ENCODE data around the gene MOB3C.

The MOB3C gene

DNA sequence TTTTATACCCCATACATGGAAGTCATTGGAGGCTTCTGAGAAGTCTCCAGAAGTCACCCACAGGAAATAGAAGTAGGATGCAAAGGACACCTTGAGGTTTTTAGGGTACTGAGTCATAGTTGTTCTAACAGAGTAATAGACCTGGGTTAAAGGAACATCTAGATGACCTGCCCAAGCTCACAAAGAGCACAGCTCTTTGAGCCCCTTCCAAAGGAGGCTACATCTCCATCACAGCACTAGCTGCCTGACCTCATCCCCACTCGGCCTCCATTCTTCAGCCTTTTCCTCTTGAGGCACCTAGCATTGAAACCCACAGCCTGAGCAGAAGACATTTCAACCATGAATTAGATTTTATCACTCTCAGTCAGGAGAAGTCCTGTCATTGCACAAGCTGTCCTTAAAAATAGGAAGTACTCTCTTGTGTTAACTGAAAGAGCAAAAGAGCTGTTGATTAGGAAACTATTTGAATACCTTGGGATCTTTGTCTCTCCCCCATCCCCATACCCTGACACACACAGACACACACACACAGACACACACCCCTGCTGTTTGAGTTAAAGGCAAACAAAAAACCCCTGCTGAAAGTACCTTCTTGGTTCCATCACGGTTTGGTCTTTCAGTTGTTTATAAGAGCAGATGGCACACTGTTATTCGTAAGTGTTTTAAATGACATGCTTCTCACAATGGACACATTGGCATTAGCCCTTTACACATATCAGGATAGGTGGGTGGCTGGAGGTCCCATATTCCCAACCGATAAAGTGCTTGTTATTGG, 34.7 kb downstream of the MOB3C start:
- TF ChIP-seq, protein P1, sequence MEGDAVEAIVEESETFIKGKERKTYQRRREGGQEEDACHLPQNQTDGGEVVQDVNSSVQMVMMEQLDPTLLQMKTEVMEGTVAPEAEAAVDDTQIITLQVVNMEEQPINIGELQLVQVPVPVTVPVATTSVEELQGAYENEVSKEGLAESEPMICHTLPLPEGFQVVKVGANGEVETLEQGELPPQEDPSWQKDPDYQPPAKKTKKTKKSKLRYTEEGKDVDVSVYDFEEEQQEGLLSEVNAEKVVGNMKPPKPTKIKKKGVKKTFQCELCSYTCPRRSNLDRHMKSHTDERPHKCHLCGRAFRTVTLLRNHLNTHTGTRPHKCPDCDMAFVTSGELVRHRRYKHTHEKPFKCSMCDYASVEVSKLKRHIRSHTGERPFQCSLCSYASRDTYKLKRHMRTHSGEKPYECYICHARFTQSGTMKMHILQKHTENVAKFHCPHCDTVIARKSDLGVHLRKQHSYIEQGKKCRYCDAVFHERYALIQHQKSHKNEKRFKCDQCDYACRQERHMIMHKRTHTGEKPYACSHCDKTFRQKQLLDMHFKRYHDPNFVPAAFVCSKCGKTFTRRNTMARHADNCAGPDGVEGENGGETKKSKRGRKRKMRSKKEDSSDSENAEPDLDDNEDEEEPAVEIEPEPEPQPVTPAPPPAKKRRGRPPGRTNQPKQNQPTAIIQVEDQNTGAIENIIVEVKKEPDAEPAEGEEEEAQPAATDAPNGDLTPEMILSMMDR (IDR thresholded peaks at IDR 0.05; ENCODE audit: borderline replicate concordance, control extremely low read depth, extremely low read depth, insufficient read depth, missing control alignments), result no peak
- in situ Hi-C loops (cut with MboI; ENCODE audit: low sequenced_read_pairs, unreplicated experiment), result no loop called here
- DNase-seq (ENCODE audit: low spot score), result no peak

DNA sequence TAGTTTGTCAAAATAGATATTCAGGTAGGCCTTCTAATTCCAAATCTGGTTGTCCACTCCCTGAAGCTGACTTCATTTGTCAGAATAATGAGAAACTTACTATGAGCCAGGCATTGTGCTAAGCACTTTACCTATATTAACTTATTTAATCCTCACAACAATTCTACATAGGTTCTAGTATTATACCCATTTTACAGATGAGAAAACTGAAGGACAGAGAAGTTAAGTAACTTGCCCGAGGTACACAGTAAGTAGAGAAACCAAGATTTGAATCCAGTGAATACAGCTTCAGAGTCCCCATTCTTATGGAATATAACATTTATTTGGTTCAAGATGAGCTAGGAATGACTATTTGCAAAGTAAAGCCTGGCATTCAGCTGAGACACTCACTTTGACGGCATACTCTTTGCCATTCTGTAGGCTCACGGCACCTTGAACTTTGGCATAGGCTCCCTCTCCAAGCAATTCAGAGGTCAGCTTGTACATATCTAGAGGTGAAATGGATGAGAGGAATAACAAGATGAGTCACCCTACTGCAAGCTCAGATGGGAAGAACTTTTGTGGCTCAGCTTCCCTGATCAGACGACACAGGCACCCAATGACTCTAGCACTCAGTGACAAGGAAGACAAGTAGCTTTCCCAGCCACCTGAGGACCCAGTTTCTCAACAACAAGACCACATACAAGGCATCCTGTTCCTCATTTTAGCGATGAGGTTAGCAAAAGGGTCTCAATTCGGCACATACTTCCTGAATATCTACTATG, 36.3 kb downstream of the MOB3C start:
- in situ Hi-C loops (cut with MboI; ENCODE audit: low sequenced_read_pairs, unreplicated experiment), result no loop called here
- TF ChIP-seq, protein P1 (IDR thresholded peaks at IDR 0.05; ENCODE audit: borderline replicate concordance, control extremely low read depth, extremely low read depth, insufficient read depth, missing control alignments), result no peak
- DNase-seq (ENCODE audit: low spot score), result no peak

DNA sequence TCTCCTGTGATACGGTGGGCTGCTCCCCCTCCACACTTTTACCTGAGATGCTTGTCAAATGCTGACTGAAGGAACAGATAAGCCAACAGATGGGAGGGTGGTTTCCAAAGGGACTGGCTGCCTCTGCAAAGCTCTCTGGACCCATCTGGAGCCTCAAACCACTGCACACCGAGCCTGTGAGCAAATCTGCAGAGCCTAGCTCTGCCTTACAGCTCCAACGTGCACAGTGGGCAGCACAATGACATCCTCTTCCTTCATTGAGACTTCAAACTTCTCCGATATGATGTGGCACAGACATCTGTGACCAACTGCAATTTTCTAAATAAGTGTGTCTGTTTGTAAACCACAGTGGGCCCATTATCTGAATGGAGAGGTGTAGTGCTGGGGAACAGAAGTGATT, 38.9 kb downstream of the MOB3C start:
- no peak for DNase-seq (ENCODE audit: low spot score)
- in situ Hi-C loops (cut with MboI; ENCODE audit: low sequenced_read_pairs, unreplicated experiment), result no loop called here
- TF ChIP-seq, protein P1 (IDR thresholded peaks at IDR 0.05; ENCODE audit: borderline replicate concordance, control extremely low read depth, extremely low read depth, insufficient read depth, missing control alignments), result no peak

DNA sequence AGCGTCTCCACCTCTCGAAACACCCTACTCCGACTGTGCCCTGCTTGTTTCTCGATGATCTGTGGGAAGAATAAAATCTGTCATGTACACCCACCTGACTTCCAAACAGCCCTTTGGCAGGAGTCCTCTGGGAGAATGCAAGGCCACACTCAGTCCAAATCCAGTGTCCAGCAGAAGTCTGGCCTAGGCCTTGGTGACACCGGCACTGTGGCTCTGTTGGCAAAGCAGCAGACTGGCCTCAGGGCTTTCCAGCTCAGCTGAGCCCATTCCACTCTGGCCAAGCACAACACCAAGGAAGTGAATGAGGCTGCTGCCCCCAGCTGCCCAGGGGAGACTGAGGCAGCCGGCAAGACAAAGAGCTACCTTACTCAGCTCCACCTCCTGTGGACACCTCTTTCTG, 40.0 kb downstream of the MOB3C start:
- in situ Hi-C loops (cut with MboI; ENCODE audit: low sequenced_read_pairs, unreplicated experiment), result no loop called here
- DNase-seq (ENCODE audit: low spot score), result no peak
- TF ChIP-seq, protein P1 (IDR thresholded peaks at IDR 0.05; ENCODE audit: borderline replicate concordance, control extremely low read depth, extremely low read depth, insufficient read depth, missing control alignments), result no peak

DNA sequence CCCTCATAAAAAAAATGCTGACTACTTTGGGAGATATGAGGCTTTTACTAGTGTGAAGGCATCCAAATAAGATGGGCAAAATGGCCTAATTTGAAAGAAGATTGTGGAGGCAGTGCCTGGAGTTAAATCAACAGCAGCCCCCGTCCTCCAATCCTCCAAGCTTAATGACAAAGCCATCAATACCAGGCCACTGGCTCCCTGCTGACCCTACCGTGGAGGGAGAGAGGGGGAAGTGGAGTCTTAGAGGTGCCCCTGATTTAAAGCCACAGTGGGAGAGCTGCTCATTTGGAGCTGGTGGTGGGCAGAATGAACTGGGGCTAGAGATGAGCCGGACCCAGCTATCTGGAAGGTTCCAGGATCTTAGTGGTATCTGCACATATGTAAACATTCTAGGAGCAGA, 40.8 kb downstream of the MOB3C start:
- TF ChIP-seq, protein P1 (IDR thresholded peaks at IDR 0.05; ENCODE audit: borderline replicate concordance, control extremely low read depth, extremely low read depth, insufficient read depth, missing control alignments), result no peak
- no peak for DNase-seq (ENCODE audit: low spot score)
- in situ Hi-C loops (cut with MboI; ENCODE audit: low sequenced_read_pairs, unreplicated experiment), result no loop called here

DNA sequence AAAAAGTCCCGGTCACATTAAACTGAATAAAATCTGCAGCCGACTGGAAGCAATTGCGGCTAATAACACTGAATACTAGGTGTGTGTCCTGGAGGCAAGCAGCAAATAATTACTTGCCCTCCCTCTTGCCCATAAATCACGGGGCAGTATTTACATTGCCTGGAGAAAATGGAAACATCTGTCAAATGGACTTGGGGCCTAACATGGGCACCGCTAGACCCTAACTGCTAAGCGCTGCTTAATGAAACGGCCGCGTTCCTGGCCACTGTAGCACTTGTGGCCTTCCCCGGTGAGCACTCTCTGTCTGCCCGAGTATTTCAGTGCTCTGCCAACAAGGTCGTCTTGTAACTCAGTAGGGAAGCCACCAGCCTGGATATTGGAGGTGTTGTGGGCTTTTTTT, 41.3 kb downstream of the MOB3C start:
- DNase-seq (ENCODE audit: low spot score), result no peak
- TF ChIP-seq, protein P1 (IDR thresholded peaks at IDR 0.05; ENCODE audit: borderline replicate concordance, control extremely low read depth, extremely low read depth, insufficient read depth, missing control alignments), result no peak
- in situ Hi-C loops (cut with MboI; ENCODE audit: low sequenced_read_pairs, unreplicated experiment), result no loop called here
